ENCODE results near the gene RIC3. TPM values are rescaled to one million over a fixed set of nuclear protein-coding genes. Genes with fewer than 3 reads are reported as not detected.

RIC3 gene
- total RNA-seq, 1 donor from 2014 or later = 23.1 TPM

DNA sequence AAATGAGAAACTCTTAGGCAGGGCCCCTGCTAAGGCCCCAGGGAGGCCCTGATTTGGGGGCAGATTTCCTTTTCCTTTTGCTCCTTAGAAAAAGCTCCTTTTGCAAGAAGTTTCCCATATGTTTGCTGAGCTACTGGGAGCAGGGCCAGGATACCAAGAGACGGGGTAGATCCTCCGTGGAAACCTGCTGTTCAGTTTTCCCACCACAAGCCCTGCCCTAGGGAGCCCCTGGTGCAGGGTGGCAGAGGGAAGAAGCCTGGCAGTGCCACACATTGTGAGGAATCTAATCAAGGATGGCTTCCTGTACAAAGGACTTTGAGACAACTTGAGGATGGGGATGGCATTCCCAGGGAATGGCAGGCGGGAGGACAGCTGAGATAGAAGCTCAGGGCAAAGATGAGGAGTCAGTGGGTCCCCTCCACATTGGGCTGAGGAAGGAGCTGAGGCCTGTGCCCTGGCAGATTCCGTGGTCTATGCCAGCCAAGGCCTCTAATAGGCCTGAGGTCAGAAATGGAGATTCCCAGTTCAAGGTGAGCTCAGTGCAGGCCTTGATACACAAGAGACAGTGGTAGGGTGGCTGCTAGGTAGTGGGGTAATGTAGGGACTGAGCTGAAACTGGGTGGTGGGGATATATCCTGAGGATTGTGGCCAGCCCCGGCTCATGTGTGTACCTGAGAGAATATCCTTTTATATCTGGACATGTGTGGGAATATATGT lies 72.9 kb downstream of the RIC3 start:
- TF ChIP-seq, protein P1, sequence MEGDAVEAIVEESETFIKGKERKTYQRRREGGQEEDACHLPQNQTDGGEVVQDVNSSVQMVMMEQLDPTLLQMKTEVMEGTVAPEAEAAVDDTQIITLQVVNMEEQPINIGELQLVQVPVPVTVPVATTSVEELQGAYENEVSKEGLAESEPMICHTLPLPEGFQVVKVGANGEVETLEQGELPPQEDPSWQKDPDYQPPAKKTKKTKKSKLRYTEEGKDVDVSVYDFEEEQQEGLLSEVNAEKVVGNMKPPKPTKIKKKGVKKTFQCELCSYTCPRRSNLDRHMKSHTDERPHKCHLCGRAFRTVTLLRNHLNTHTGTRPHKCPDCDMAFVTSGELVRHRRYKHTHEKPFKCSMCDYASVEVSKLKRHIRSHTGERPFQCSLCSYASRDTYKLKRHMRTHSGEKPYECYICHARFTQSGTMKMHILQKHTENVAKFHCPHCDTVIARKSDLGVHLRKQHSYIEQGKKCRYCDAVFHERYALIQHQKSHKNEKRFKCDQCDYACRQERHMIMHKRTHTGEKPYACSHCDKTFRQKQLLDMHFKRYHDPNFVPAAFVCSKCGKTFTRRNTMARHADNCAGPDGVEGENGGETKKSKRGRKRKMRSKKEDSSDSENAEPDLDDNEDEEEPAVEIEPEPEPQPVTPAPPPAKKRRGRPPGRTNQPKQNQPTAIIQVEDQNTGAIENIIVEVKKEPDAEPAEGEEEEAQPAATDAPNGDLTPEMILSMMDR (IDR thresholded peaks at IDR 0.05; ENCODE audit: unreplicated experiment) = no peak
- Mint-ChIP-seq H3K4me1 (ENCODE audit: low read depth) (no peaks in the 10 kb centered on the region), H3K36me3 (ENCODE audit: insufficient read depth) (peaks cover 6% of the 10 kb centered on the region), H3K4me3 (ENCODE audit: low read depth) (no peak overlapping the region), H3K9me3 (ENCODE audit: low read depth) (no peaks in the 10 kb centered on the region), H3K27me3 (no peaks in the 10 kb centered on the region), H3K27ac (no peak overlapping the region)
- DNase-seq (ENCODE audit: low spot score, unreplicated experiment) = no peak

DNA sequence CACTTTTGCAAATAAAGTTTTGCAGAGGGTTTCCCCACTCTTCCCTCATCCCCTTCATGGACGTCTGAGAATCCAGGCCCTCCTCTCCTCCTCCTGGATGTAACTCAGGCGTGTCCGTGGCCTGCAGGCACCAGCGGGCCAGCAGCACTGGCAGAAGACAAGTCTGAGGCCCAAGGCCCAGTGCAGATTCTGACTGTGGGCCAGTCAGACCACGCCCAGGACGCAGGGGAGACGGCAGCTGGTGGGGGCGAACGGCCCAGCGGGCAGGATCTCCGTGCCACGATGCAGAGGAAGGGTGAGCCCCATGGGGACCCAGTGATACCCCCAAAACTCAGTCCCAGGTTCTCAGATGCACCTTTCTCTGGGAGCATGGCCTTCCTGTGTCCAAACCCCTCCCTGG lies 73.5 kb downstream of the RIC3 start:
- Mint-ChIP-seq H3K27ac (no peak overlapping the region), H3K36me3 (ENCODE audit: insufficient read depth) (peaks cover 6% of the 10 kb centered on the region)
- DNase-seq (ENCODE audit: low spot score, unreplicated experiment) = no peak

DNA sequence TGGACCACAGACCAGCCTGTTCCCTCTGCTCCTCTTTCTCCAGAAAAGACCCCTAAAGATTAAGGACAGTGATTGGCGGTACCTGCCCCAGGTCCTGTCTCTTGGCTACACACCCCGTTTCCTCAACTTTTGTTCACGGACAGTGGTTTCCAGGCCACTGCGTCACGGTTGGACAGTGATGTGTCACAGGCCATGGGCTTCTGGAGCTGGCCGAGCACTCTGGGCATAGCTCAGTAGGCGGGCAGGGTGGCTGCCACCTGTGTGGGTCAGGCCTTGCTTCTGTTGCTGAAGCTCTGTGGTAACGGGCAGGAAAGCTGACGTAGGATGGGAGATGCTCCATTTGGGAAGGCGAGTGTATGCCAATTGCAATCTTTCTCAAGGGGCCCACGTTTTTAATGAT lies 74.2 kb downstream of the RIC3 start:
- H3K4me3 Mint-ChIP-seq (ENCODE audit: low read depth) = no peak overlapping the region
- peak overlapping the region; percentile 57 for H3K27ac Mint-ChIP-seq
- no peaks in the 10 kb centered on the region for H3K9me3 Mint-ChIP-seq (ENCODE audit: low read depth)
- TF ChIP-seq, protein P1 (IDR thresholded peaks at IDR 0.05; ENCODE audit: unreplicated experiment) = no peak
- no peaks in the 10 kb centered on the region for H3K27me3 Mint-ChIP-seq
- DNase-seq (ENCODE audit: low spot score, unreplicated experiment) = no peak
- peaks cover 4% of the 10 kb centered on the region for H3K36me3 Mint-ChIP-seq (ENCODE audit: insufficient read depth)
- H3K4me1 Mint-ChIP-seq (ENCODE audit: low read depth) = no peaks in the 10 kb centered on the region

More for the DNA sequence above, 73.5 kb downstream of the RIC3 start:
- Mint-ChIP-seq H3K4me3 (ENCODE audit: low read depth) (no peak overlapping the region), H3K4me1 (ENCODE audit: low read depth) (no peaks in the 10 kb centered on the region), H3K27me3 (no peaks in the 10 kb centered on the region), H3K9me3 (ENCODE audit: low read depth) (no peaks in the 10 kb centered on the region)
- TF ChIP-seq, protein P1 (IDR thresholded peaks at IDR 0.05; ENCODE audit: unreplicated experiment) = no peak

DNA sequence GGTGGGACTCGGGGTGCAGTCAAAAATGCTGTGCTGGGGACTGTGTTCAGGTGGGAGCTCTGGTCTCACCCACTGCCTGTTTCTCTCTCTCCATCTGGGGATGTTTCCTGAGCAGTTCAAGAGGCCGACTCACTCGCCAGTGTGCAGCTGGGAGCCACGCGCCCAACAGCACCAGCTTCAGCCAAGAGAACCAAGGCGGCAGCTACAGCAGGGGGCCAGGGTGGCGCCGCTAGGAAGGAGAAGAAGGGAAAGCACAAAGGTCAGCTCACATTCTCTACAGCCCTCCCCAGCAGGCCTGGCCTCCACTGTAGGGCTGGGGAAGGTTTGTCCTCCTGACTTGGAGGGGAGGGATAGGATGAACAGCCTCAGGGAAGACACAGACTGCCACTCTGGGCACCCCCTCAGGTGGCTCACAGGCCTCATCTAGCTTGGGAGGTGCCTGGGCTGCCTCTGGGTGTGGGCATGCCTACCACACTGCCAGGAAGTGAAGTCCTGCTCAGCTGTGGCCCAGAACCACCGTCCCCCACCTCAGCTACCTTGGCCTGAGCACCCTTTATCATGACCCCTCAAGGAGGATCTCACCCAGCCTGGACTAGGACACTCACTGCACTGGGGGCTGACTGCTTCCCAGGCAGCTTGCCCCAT lies 74.8 kb downstream of the RIC3 start:
- no peaks in the 10 kb centered on the region for H3K9me3 Mint-ChIP-seq (ENCODE audit: low read depth)
- H3K36me3 Mint-ChIP-seq (ENCODE audit: insufficient read depth) = peaks cover 2% of the 10 kb centered on the region
- H3K27ac Mint-ChIP-seq = peak overlapping the region; percentile 57
- no peak overlapping the region for H3K4me3 Mint-ChIP-seq (ENCODE audit: low read depth)
- TF ChIP-seq, protein P1 (IDR thresholded peaks at IDR 0.05; ENCODE audit: unreplicated experiment) = no peak
- DNase-seq (ENCODE audit: low spot score, unreplicated experiment) = no peak
- H3K4me1 Mint-ChIP-seq (ENCODE audit: low read depth) = no peaks in the 10 kb centered on the region
- no peaks in the 10 kb centered on the region for H3K27me3 Mint-ChIP-seq

DNA sequence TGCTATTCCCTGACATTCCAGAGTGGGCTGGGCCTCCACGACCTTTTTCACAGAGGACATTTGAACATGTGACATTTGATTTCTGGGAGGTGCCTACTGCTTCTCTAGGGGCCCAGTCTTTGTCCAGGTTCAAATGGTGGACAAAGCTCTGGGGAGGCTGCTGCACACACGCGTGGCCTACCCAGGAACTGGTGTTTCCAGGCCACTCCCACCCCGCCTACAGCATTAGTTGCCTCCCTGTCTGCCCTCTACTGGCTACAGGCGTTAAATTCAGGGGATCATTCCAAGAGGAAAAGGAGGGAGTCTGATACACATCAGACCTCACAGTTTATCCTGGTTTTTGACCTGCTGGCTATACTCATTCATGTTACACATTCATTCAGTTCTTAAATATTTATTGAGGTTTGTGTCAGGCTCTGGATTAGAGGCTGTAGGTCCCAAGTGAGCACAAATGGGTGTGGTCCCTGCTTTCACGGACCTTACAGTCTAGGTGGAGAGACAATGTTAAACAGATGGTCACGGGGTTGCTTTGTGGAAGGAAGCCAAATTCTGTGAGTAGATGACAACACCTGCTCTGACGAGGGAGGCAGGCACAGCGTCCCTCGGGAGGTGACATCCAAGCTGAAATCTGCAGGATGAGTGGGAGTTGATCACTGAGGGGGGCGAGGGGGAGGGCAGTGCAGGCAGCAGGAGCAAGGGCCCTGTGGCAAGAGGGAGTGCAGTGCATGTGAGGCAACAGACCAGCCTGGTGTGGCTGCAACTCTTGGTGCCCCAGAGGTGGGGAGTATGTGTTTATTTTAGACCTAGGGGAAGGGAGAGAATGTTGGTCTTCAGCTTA lies 76.0 kb downstream of the RIC3 start:
- Mint-ChIP-seq H3K9me3 (ENCODE audit: low read depth) (no peaks in the 10 kb centered on the region), H3K27ac (no peak overlapping the region)

More for the DNA sequence above, 76.0 kb downstream of the RIC3 start:
- no peaks in the 10 kb centered on the region for H3K4me1 Mint-ChIP-seq (ENCODE audit: low read depth)
- TF ChIP-seq, protein P1 (IDR thresholded peaks at IDR 0.05; ENCODE audit: unreplicated experiment) = peak; percentile 55
- H3K4me3 Mint-ChIP-seq (ENCODE audit: low read depth) = no peak overlapping the region
- DNase-seq (ENCODE audit: low spot score, unreplicated experiment) = no peak
- peaks cover 2% of the 10 kb centered on the region for H3K36me3 Mint-ChIP-seq (ENCODE audit: insufficient read depth)
- H3K27me3 Mint-ChIP-seq = no peaks in the 10 kb centered on the region
